Mesenchymal stem cell (in vitro differentiated cells and primary cell): ENCODE data around the gene PCBP2.
"Not testable (repeated sequence)": the region's sequence is repeated elsewhere in the genome, so short reads cannot be mapped to it uniquely, and the experiment has no call there.

Experiments
- DNase-seq: peaks from one replicate; pipeline ENCODE4 v3.0.0-alpha.2; 2013
- H2AFZ ChIP-seq: one replicate; pipeline ENCODE4 v1.6.1; 2013; ENCODE audit warnings: low read depth, mild to moderate bottlenecking, control low read depth, inconsistent platforms, low read length, moderate library complexity
- H2AK5ac ChIP-seq: 2 replicates; pipeline ENCODE4 v1.6.1; 2013; ENCODE audit warnings: low read length, moderate library complexity, mild to moderate bottlenecking, inconsistent platforms; ENCODE audit not compliant: severe bottlenecking
- H2BK120ac ChIP-seq: one replicate; pipeline ENCODE4 v1.6.1; 2013; ENCODE audit warnings: low read depth, mild to moderate bottlenecking, inconsistent platforms, low read length, moderate library complexity
- H2BK12ac ChIP-seq, 2 experiments: one replicate each; pipeline ENCODE4 v1.6.1; 2013; ENCODE audit warnings: inconsistent platforms in 2 of 2, low read length in 2 of 2, mild to moderate bottlenecking in 2 of 2, moderate library complexity in 2 of 2, control low read depth in 1 of 2
- H2BK15ac ChIP-seq: one replicate; pipeline ENCODE4 v1.6.1; 2013; ENCODE audit warnings: mild to moderate bottlenecking, low read depth, inconsistent platforms; ENCODE audit not compliant: poor library complexity, severe bottlenecking
- H2BK5ac ChIP-seq: 2 replicates; pipeline ENCODE4 v1.6.1; 2013; ENCODE audit warnings: low read depth, mild to moderate bottlenecking, low read length, control low read depth, inconsistent platforms; ENCODE audit not compliant: poor library complexity, severe bottlenecking
- H3K14ac ChIP-seq, 2 experiments: one replicate each; pipeline ENCODE4 v1.6.1; 2013; ENCODE audit warnings: inconsistent platforms in 2 of 2, low read length in 2 of 2, control low read depth in 1 of 2, mild to moderate bottlenecking in 1 of 2, moderate library complexity in 1 of 2
- H3K18ac ChIP-seq, 2 experiments: one replicate each; pipeline ENCODE4 v1.6.1; 2013; ENCODE audit warnings: inconsistent platforms in 2 of 2, low read length in 2 of 2, control low read depth in 1 of 2, low read depth in 1 of 2, mild to moderate bottlenecking in 1 of 2
- H3K23ac ChIP-seq, 2 experiments: one replicate each; pipeline ENCODE4 v1.6.1; 2013; ENCODE audit warnings: inconsistent platforms in 2 of 2, low read length in 2 of 2, mild to moderate bottlenecking in 2 of 2, moderate library complexity in 2 of 2, control low read depth in 1 of 2
- H3K27ac ChIP-seq: 2 replicates; pipeline ENCODE4 v1.5.1; 2013; ENCODE audit warnings: mild to moderate bottlenecking, moderate library complexity, low read length, control low read depth, inconsistent platforms; ENCODE audit not compliant: poor library complexity, severe bottlenecking
- H3K27me3 ChIP-seq, 2 experiments: 2 replicates each; pipeline versions ENCODE4 v1.6.1 to v1.7.0; 2013; ENCODE audit warnings: low read length in 2 of 2, mild to moderate bottlenecking in 2 of 2, moderate library complexity in 2 of 2, control low read depth in 1 of 2, inconsistent platforms in 1 of 2; ENCODE audit not compliant: control insufficient read depth in 1 of 2, insufficient read depth in 1 of 2
- H3K36me3 ChIP-seq, 2 experiments: 2 replicates each; pipeline versions ENCODE4 v1.6.1 to v1.7.0; 2013; ENCODE audit warnings: low read length in 2 of 2, control low read depth in 1 of 2, inconsistent platforms in 1 of 2, low read depth in 1 of 2, mild to moderate bottlenecking in 1 of 2; ENCODE audit not compliant: insufficient read depth in 2 of 2, control insufficient read depth in 1 of 2
- H3K4ac ChIP-seq, 2 experiments: one replicate each; pipeline ENCODE4 v1.6.1; 2013; ENCODE audit warnings: inconsistent platforms in 2 of 2, low read length in 2 of 2, mild to moderate bottlenecking in 2 of 2, moderate library complexity in 2 of 2, control low read depth in 1 of 2, low read depth in 1 of 2
- H3K4me1 ChIP-seq: 2 replicates; pipeline ENCODE4 v1.6.1; 2013; ENCODE audit warnings: low read depth, low read length, control low read depth; ENCODE audit not compliant: control insufficient read depth, insufficient read depth
- H3K4me2 ChIP-seq: 2 replicates; pipeline ENCODE4 v1.6.1; 2013; ENCODE audit warnings: low read length, mild to moderate bottlenecking, inconsistent platforms; ENCODE audit not compliant: poor library complexity, severe bottlenecking
- H3K4me3 ChIP-seq, 2 experiments: 2 replicates each; pipeline versions ENCODE4 v1.5.1 to v1.7.0; 2013; ENCODE audit warnings: low read length in 2 of 2, mild to moderate bottlenecking in 2 of 2, control low read depth in 1 of 2, low read depth in 1 of 2; ENCODE audit not compliant: insufficient read depth in 1 of 2
- H3K79me1 ChIP-seq: replicated peaks from 2 replicates; pipeline ENCODE4 v1.6.1; 2013; ENCODE audit warnings: mild to moderate bottlenecking, control low read depth, low read length, inconsistent platforms; ENCODE audit not compliant: poor library complexity, severe bottlenecking
- H3K9ac ChIP-seq: 2 replicates; pipeline ENCODE4 v1.7.0; 2013; ENCODE audit warnings: mild to moderate bottlenecking, low read length, moderate library complexity
- H3K9me3 ChIP-seq: 2 replicates; pipeline ENCODE4 v1.7.0; 2013; ENCODE audit warnings: mild to moderate bottlenecking, low read length; ENCODE audit not compliant: control insufficient read depth
- H4K8ac ChIP-seq: one replicate; pipeline ENCODE4 v1.6.1; 2013; ENCODE audit warnings: inconsistent platforms, mild to moderate bottlenecking, low read length, moderate library complexity
- H4K91ac ChIP-seq: one replicate; pipeline ENCODE4 v1.6.1; 2013; ENCODE audit warnings: mild to moderate bottlenecking, low read length, inconsistent platforms
- WGBS: methylation state at CpG from one replicate; pipeline ENCODE4 v1.1.7; 2013; ENCODE audit warnings: mixed read lengths; 5-methylcytosine and 5-hydroxymethylcytosine counted together

PCBP2 gene

DNA sequence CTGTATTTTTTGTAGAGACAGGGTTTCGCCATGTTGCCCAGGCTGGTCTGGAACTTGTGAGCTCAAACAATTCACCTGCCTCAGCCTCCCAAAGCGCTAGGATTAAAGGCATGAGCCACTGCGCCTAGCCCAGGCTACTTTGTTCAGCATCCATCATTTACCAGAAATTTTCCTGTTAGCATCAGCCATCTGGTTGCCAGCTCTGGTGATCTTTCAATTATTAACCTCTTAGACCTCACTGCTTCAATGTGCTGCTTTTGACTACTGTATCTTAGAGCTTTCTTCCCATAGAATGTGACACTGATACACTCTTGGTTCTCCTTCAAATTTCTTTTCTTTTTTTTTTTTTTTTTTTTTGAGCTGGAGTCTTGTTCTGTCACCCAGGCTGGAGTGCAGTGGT is 33.7 kb upstream of the PCBP2 start:
- H2AK5ac ChIP-seq, result peak overlapping the region; percentile 96
- peaks cover 7% of the 10 kb centered on the region for H3K4me1 ChIP-seq
- H3K14ac ChIP-seq, result no peak overlapping the region
- H2BK5ac ChIP-seq, result no peak overlapping the region
- H3K23ac ChIP-seq, result no peak overlapping the region
- H4K91ac ChIP-seq, result no peak overlapping the region
- no peak overlapping the region for H3K4me3 ChIP-seq
- H3K4ac ChIP-seq, result no peak overlapping the region
- H3K36me3 ChIP-seq, result peaks cover 3 to 7% of the 10 kb centered on the region in 2 experiments
- no peak overlapping the region for H2BK120ac ChIP-seq
- peaks cover 2% of the 10 kb centered on the region for H3K79me1 ChIP-seq
- no peak overlapping the region for H2BK15ac ChIP-seq
- H3K4me2 ChIP-seq, result no peak overlapping the region
- H3K9ac ChIP-seq, result no peak overlapping the region
- no peak overlapping the region for H2AFZ ChIP-seq
- no peak overlapping the region for H4K8ac ChIP-seq
- no peak overlapping the region for H3K27ac ChIP-seq
- no peak overlapping the region for H2BK12ac ChIP-seq
- no peak for DNase-seq
- no peaks in the 10 kb centered on the region for H3K27me3 ChIP-seq
- no peak overlapping the region for H3K18ac ChIP-seq
- WGBS, result 98% methylated on average over 3 of the region's 3 CpGs
- no peaks in the 10 kb centered on the region for H3K9me3 ChIP-seq

DNA sequence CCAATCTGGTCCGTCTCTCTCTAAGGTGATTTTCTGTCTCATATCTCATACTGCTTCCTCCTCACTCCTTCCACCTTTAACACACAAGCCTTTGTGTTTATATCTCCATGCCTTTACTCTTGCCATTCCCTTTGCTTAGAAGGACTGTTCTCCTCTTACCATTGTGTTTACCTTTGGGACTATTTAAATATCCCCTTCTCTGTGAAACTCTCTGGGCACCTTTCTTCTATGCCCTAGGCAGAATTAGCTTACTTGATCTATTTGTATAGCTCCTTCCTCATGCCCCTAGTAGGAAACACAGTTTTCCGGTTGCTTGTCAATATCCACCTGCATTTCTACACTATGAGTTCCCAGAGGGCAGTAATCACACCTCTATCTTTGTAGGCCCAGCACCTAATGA is 32.1 kb upstream of the PCBP2 start:
- no peak overlapping the region for H2BK5ac ChIP-seq
- peaks cover 0 to 3% of the 10 kb centered on the region in 2 experiments for H3K36me3 ChIP-seq
- DNase-seq, result no peak
- H3K79me1 ChIP-seq, result peaks cover under 1% of the 10 kb centered on the region
- H2BK120ac ChIP-seq, result no peak overlapping the region
- no peak overlapping the region for H3K23ac ChIP-seq
- H3K9ac ChIP-seq, result no peak overlapping the region
- no peak overlapping the region for H2BK15ac ChIP-seq
- no peak overlapping the region for H3K27ac ChIP-seq
- H3K4ac ChIP-seq, result no peak overlapping the region
- H3K4me3 ChIP-seq, result no peak overlapping the region
- H3K27me3 ChIP-seq, result peaks cover 0 to 5% of the 10 kb centered on the region in 2 experiments
- no peak overlapping the region for H2AK5ac ChIP-seq
- H3K14ac ChIP-seq, result no peak overlapping the region
- no peak overlapping the region for H2BK12ac ChIP-seq
- H4K91ac ChIP-seq, result no peak overlapping the region
- no peak overlapping the region for H2AFZ ChIP-seq
- peaks cover 7% of the 10 kb centered on the region for H3K4me1 ChIP-seq
- H3K4me2 ChIP-seq, result no peak overlapping the region
- no peaks in the 10 kb centered on the region for H3K9me3 ChIP-seq
- no peak overlapping the region for H4K8ac ChIP-seq
- WGBS, result 94% methylated on average over 2 of the region's 2 CpGs
- no peak overlapping the region for H3K18ac ChIP-seq

DNA sequence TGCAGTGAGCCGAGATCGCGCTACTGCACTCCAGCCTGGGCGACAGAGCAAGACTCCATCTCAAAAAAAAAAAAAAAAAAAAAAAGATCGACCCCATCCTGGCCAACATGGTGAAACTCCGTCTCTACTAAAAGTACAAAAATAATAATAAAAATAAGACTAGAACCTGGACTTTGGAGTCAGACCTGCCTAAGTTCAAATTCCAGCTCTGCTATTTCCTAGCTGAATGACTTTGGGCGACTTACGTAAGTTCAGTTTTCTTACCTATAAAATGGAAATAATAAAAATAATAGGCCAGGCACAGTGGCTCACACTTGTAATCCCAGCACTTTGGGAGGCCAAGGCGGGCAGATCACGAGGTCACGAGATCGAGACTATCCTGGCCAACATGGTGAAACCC is 29.7 kb upstream of the PCBP2 start:
- not testable (repeated sequence) for H3K18ac ChIP-seq, H3K27ac ChIP-seq, H3K23ac ChIP-seq, H2BK5ac ChIP-seq, H4K8ac ChIP-seq, H3K36me3 ChIP-seq, H2BK12ac ChIP-seq, H3K9ac ChIP-seq, H3K4me3 ChIP-seq, H4K91ac ChIP-seq, H3K9me3 ChIP-seq, H2BK120ac ChIP-seq, H3K4ac ChIP-seq, DNase-seq, H3K14ac ChIP-seq, H2AFZ ChIP-seq, H2AK5ac ChIP-seq, H2BK15ac ChIP-seq, H3K4me2 ChIP-seq, H3K27me3 ChIP-seq, H3K79me1 ChIP-seq, H3K4me1 ChIP-seq
- 92% methylated on average over 6 of the region's 12 CpGs for WGBS

DNA sequence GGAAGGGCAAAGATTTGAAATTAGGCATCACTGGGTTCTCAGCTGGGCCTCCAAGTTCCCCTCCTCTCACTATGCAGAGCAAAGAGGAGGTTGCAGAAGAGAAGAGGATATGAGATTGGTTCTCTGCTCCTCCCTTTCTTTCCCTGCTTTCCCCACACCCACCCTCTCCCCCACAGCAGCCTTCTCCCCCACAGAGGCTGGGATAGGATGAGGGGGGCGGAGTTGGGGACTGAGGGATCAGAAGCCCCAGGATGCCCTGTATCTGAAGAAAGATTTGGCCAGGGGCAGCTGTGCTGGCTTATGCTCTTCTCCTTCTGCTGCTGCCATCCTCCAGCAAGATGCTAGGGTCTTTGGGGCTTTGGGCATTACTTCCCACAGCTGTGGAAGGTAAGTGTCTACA is 28.3 kb upstream of the PCBP2 start, which contains the start of gene AMHR2:
AMHR2 (plus strand) TSS at position 259 of the 400 bp plus-strand sequence; CDS start at position 339, 80 bp downstream.
- H3K18ac ChIP-seq, result no peak within 1 kb of the TSS

More for the DNA sequence above, 28.3 kb upstream of the PCBP2 start, which contains the start of gene AMHR2:
- DNase-seq, result no peak
- no peaks in the 10 kb centered on the region for H3K9me3 ChIP-seq
- H3K14ac ChIP-seq, result no peak within 1 kb of the TSS
- H4K8ac ChIP-seq, result no peak within 1 kb of the TSS
- no peak within 1 kb of the TSS for H2BK120ac ChIP-seq
- no peaks in the 10 kb centered on the region for H3K36me3 ChIP-seq
- H2AFZ ChIP-seq, result no peak within 1 kb of the TSS
- H3K9ac ChIP-seq, result no peak within 1 kb of the TSS
- no peak within 1 kb of the TSS for H3K4ac ChIP-seq
- no peak within 1 kb of the TSS for H3K4me3 ChIP-seq
- no peak within 1 kb of the TSS for H3K27ac ChIP-seq
- no peak within 1 kb of the TSS for H2BK12ac ChIP-seq
- WGBS, result 71% methylated on average over 1 of the region's 1 CpG
- no peak within 1 kb of the TSS for H2AK5ac ChIP-seq
- H3K4me1 ChIP-seq, result peaks cover 5% of the 10 kb centered on the region
- peaks cover 0 to 5% of the 10 kb centered on the region in 2 experiments for H3K27me3 ChIP-seq
- no peak within 1 kb of the TSS for H2BK15ac ChIP-seq
- H3K79me1 ChIP-seq, result no peaks in the 10 kb centered on the region
- H3K23ac ChIP-seq, result no peak within 1 kb of the TSS
- H2BK5ac ChIP-seq, result no peak within 1 kb of the TSS
- no peak within 1 kb of the TSS for H3K4me2 ChIP-seq
- no peak within 1 kb of the TSS for H4K91ac ChIP-seq
